HS-5 (cell line): ENCODE data around the gene LGALS8.
"Not testable (repeated sequence)": the region's sequence is repeated elsewhere in the genome, so short reads cannot be mapped to it uniquely, and the experiment has no call there.

Experiments
- DNase-seq: peaks from one replicate; pipeline ENCODE4 v3.0.0-alpha.2; 2012; ENCODE audit warnings: low read depth

The LGALS8 gene

GRCh38 chr1:236523704-236524141, at the start of gene LGALS8:
Gene LGALS8 (plus strand): TSS chr1:236523982. CDS start chr1:236526071, 2,089 bp downstream.
- no peak for DNase-seq

DNA sequence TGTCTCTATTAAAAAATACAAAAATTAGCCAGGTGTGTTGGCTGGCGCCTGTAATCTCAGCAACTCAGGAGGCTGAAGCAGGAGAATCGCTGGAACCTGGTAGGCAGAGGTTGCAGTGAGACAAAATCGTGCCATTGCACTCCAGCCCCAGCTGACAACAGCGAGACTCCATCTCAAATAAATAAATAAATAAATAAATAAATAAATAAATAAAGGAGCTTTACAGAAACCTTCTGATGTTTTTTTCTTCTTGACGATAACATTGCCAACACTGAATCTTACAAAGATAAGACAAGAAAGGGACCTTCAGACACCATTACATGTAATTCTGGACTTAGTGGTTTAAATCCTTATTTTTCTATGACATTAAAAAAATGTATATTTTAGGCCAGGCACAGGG, 47.8 kb upstream of the LGALS8 start:
- no peak for DNase-seq

DNA sequence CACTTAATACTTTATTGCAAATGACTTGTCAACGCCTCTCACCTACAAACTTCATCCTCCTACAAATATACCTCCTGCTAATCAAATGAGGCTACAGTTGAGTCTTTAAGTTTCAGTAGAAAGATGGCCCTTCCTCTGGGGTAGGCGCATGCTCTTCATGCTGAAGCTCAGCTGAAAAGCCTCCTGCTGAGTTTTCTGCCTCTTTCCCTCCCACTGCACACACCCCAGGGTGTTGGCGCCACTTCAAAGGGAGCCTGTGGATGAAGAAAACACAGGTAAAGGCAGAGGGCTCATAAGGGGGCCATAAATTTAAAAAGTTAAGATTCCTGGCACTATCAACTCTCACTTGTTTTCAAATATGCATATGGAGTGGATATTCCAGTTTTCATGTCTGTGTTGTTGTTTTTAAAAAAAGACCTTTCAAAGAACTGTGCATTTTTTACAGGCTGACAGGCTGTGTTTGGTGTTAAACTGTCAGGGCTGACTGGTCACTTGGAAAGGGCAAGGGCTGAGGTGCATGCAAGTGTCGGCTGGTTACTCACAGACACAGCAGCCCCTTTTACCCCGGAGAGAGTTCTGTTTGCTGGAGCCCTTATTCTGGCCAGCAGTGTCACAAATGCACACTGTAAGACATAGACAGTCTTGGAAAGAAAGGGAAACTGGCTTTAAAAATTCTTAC, 42.9 kb upstream of the LGALS8 start:
- no peak for DNase-seq

GRCh38 chr1:236484310-236484971, 39.3 kb upstream of the LGALS8 start:
- DNase-seq: no peak

- no peak for DNase-seq
These were observed 37.3 kb upstream of the LGALS8 start for GRCh38 chr1:236486356-236487002.

GRCh38 chr1:236489161-236489560, 34.6 kb upstream of the LGALS8 start:
- not testable (repeated sequence) for DNase-seq

GRCh38 chr1:236489710-236490377, 33.9 kb upstream of the LGALS8 start:
- no peak for DNase-seq

GRCh38 chr1:236491469-236492136, 32.2 kb upstream of the LGALS8 start:
- DNase-seq: no peak

- DNase-seq: no peak
These were observed 31.4 kb upstream of the LGALS8 start for GRCh38 chr1:236492378-236492777.

DNA sequence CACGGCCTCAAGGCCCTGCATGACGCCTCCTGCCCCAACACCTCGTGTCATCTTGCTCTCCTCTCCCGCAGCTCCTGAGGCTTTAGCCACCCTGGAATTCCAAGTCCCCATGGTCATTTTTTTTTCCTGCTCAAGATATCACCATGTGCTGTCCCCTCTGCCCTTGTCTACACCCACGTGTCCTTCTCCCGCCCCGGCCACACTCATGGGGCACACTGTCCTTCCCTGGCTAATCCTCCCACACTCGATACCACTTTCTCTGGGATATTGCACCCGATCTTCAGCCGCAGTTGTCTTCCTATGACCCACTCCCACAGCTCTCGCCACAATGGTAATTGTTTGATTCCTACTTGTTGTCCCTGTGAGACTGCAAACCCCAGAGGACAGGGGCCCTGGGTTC, 29.7 kb upstream of the LGALS8 start:
- DNase-seq: no peak

GRCh38 chr1:236494586-236495466, 29.0 kb upstream of the LGALS8 start:
- DNase-seq: no peak

DNA sequence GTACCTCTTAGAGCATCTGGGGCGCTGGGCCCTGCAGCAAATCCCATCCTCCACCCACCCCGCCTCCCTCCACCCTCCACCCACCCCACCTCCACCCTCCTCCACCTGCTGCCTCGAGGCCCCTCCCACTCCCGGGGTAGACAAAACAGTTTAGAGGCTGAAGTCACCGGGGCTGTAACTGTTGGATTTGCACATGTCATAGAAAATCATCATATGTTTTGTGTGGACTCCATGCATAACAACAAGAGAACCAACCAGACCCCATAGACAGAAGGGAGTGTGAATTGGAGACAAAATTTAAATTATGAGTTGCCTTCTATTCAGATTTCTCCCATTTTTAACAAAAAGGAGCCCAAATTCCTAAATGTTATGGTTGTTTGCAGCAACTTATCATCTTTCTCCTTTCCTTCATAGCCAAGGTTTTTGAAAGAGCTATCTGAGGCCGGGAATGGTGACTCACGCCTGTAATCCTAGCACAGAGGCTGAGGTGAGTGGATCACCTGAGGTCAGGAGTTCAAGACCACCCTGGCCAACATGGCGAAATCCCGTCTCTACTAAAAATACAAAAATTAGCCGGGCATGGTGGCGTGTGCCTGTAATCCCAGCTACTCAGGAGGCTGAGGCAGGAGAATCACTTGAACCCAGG, 28.2 kb upstream of the LGALS8 start:
- DNase-seq: no peak

- no peak for DNase-seq
These were observed 25.9 kb upstream of the LGALS8 start for GRCh38 chr1:236497908-236498307.

GRCh38 chr1:236501093-236501492, 22.7 kb upstream of the LGALS8 start:
- DNase-seq: no peak

GRCh38 chr1:236502579-236502971, 21.2 kb upstream of the LGALS8 start:
- no peak for DNase-seq

- no peak for DNase-seq
These were observed 20.7 kb upstream of the LGALS8 start for GRCh38 chr1:236502972-236503639.

DNA sequence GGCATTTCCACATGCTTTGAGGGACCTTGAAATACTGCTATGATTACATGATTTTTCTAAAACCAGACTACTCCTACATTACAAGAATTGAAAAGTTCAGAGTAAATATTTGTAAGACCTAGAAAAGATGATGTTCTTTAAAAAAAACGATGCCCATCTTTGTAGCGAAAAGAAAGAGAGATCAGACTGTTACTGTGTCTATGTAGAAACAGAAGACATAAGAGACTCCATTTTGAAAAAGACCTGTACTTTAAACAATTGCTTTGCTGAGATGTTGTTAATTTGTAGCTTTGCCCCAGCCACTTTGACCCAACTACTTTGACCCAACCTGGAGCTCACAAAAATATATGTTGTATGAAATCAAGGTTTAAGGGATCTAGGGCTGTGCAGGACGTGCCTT, 19.4 kb upstream of the LGALS8 start:
- not testable (repeated sequence) for DNase-seq

- no peak for DNase-seq
These were observed 16.6 kb upstream of the LGALS8 start for GRCh38 chr1:236507022-236507700.

GRCh38 chr1:236508593-236509027, 15.2 kb upstream of the LGALS8 start:
- DNase-seq: no peak
